GM12878 (cell line): ENCODE measurements around the gene SV2A. TPM values are rescaled to one million over a fixed set of nuclear protein-coding genes. Genes with fewer than 3 reads are reported as not detected.
A peak's percentile ranks its signal among the peaks of the same experiment; 100 is the strongest.

Experiments
- ATAC-seq: fragments of 200-7000 bp; cut with Tn5 transposase; 3 replicates; pipeline ENCODE4 v1.9.1; 2020; ENCODE audit warnings: mild to moderate bottlenecking, moderate library complexity
- BruUV-seq: library from RNA; stranded (reverse); fragments of 400-500 nt; replicated peaks from 2 replicates; lab custom pipeline; 2021; lab: Mats Ljungman, UMichigan
- CTCF ChIA-PET: fragments of 300-600 bp; sonication (Branson Sonifier 250); formaldehyde crosslinking; extraction: SDS; loops from one replicate; lab custom pipeline; 2021; ENCODE audit warnings: inconsistent platforms; lab: Yijun Ruan, JAX
- POLR2A ChIA-PET: fragments of 350-600 bp; formaldehyde crosslinking; extraction: SDS; loops from one replicate; lab custom pipeline; 2021; ENCODE audit warnings: inconsistent platforms; lab: Charles Lee
- RAD21 ChIA-PET: fragments of 300-600 bp; sonication (Branson Sonifier 250); formaldehyde crosslinking; loops from one replicate; lab custom pipeline; 2023; ENCODE audit warnings: antibody characterized with exemption; ENCODE audit not compliant: unreplicated experiment; lab: Charles Lee
- SMC1A ChIA-PET: fragments of 300-600 bp; sonication (Branson Sonifier 250); formaldehyde crosslinking; loops from one replicate; lab custom pipeline; 2023; ENCODE audit not compliant: unreplicated experiment, uncharacterized antibody; lab: Charles Lee
- DNase-seq: peaks from one replicate; pipeline ENCODE4 v3.0.0-alpha.2; 2011; ENCODE audit warnings: low read depth, low spot score
- FAIRE-seq: peaks from 3 replicates; lab custom pipeline; 2011; peaks lifted over from hg19 to GRCh38; lab: Jason Lieb, UNC
- H2AFZ ChIP-seq: 2 replicates; pipeline ENCODE4 v1.6.0; 2011; ENCODE audit warnings: low read depth, low read length, control low read depth; ENCODE audit not compliant: control insufficient read depth
- H3K27ac ChIP-seq: 2 replicates; pipeline ENCODE4 v1.5.1; 2011; ENCODE audit warnings: control low read depth; ENCODE audit not compliant: control insufficient read depth, insufficient read depth
- H3K27me3 ChIP-seq, 2 experiments: replicated peaks in 1 of 2; 2 replicates each; pipeline versions ENCODE4 v1.6.0 to v1.6.1; 2011; ENCODE audit warnings: low read length in 1 of 2; ENCODE audit not compliant: control insufficient read depth in 2 of 2, insufficient read depth in 2 of 2
- H3K36me3 ChIP-seq, 2 experiments: 2 replicates each; pipeline ENCODE4 v1.5.1; 2011; ENCODE audit warnings: low read length in 1 of 2; ENCODE audit not compliant: control insufficient read depth in 2 of 2, insufficient read depth in 2 of 2
- H3K4me1 ChIP-seq: 2 replicates; pipeline ENCODE4 v1.6.1; 2011; ENCODE audit warnings: mild to moderate bottlenecking, low read length, moderate library complexity, mixed read lengths; ENCODE audit not compliant: control insufficient read depth, insufficient read depth
- H3K4me2 ChIP-seq: 2 replicates; pipeline ENCODE4 v1.6.0; 2011; ENCODE audit warnings: control low read depth; ENCODE audit not compliant: control insufficient read depth, insufficient read depth
- H3K4me3 ChIP-seq: fragments of 200-600 bp; sonication (generic); 2 replicates; pipeline ENCODE4 v1.5.1; 2016
- H3K79me2 ChIP-seq: 2 replicates; pipeline ENCODE4 v1.6.0; 2011; ENCODE audit warnings: low read length; ENCODE audit not compliant: control insufficient read depth, insufficient read depth
- H3K9ac ChIP-seq: 2 replicates; pipeline ENCODE4 v1.8.0; 2011; ENCODE audit warnings: low read length, control low read depth, mixed read lengths; ENCODE audit not compliant: control insufficient read depth, insufficient read depth
- H3K9me3 ChIP-seq: replicated peaks from 3 replicates; pipeline ENCODE4 v1.5.1; 2011; ENCODE audit warnings: mild to moderate bottlenecking, low read length; ENCODE audit not compliant: control insufficient read depth, insufficient read depth
- H4K20me1 ChIP-seq: 2 replicates; pipeline ENCODE4 v1.6.0; 2011; ENCODE audit not compliant: control insufficient read depth, insufficient read depth
- ASH2L ChIP-seq: fragments of 300-600, 200-600 bp; sonication (generic); IDR thresholded peaks from 2 replicates; pipeline ENCODE4 v1.6.1; 2017; ENCODE audit warnings: low read depth, mild to moderate bottlenecking, borderline replicate concordance
- CEBPB ChIP-seq, 2 experiments: fragments of 150-350 bp in 1 of 2; IDR thresholded peaks; 2 replicates each; pipeline ENCODE4 v1.6.1; 2012 to 2014; ENCODE audit warnings: low read depth in 2 of 2, low read length in 2 of 2, borderline replicate concordance in 1 of 2, inconsistent platforms in 1 of 2
- GATAD2B ChIP-seq: fragments of 450-650 bp; conservative IDR thresholded peaks from 2 replicates; pipeline ENCODE4 v1.6.1; 2017; ENCODE audit warnings: low read depth, mild to moderate bottlenecking, moderate library complexity
- IKZF2 ChIP-seq, 2 experiments: fragments of 450-650 bp; IDR thresholded peaks; 2 replicates each; pipeline ENCODE4 v1.6.1; 2017; ENCODE audit warnings: mild to moderate bottlenecking in 2 of 2, moderate library complexity in 2 of 2
- IRF4 ChIP-seq: IDR thresholded peaks from 2 replicates; pipeline ENCODE4 v1.6.1; 2011; ENCODE audit warnings: low read depth, low read length
- KDM1A ChIP-seq: fragments of 200-600 bp; sonication (generic); IDR thresholded peaks from 2 replicates; pipeline ENCODE4 v1.6.1; 2016; ENCODE audit warnings: borderline replicate concordance
- MTA2 ChIP-seq: fragments of 450-650 bp; IDR thresholded peaks from 2 replicates; pipeline ENCODE4 v1.6.1; 2016; ENCODE audit warnings: low read depth, mild to moderate bottlenecking, moderate library complexity
- NFIC ChIP-seq: IDR thresholded peaks from 2 replicates; pipeline ENCODE4 v1.6.1; 2012; ENCODE audit warnings: low read depth, mild to moderate bottlenecking, inconsistent platforms, low read length, moderate library complexity
- NFYA ChIP-seq: IDR thresholded peaks from 2 replicates; pipeline ENCODE4 v1.6.1; 2011; ENCODE audit warnings: low read depth, mild to moderate bottlenecking, low read length, improper control_type of control experiment, borderline replicate concordance
- RB1 ChIP-seq: fragments of 450-650 bp; formaldehyde crosslinking; IDR thresholded peaks from 2 replicates; pipeline ENCODE4 v1.6.1; 2017; ENCODE audit warnings: mild to moderate bottlenecking, borderline replicate concordance
- RBBP5 ChIP-seq: fragments of 200-600 bp; sonication (generic); conservative IDR thresholded peaks from 2 replicates; pipeline ENCODE4 v1.6.1; 2016
- RFX5 ChIP-seq: IDR thresholded peaks from 2 replicates; pipeline ENCODE4 v1.6.1; 2011; ENCODE audit warnings: low read depth, low read length, improper control_type of control experiment
- YBX1 ChIP-seq: fragments of 450-650 bp; IDR thresholded peaks from 2 replicates; pipeline ENCODE4 v1.6.1; 2016; ENCODE audit warnings: antibody characterized with exemption
- ZNF207 ChIP-seq: fragments of 450-650 bp; IDR thresholded peaks from 2 replicates; pipeline ENCODE4 v1.6.1; 2014; ENCODE audit warnings: antibody characterized with exemption, mild to moderate bottlenecking, borderline replicate concordance
- WGBS: methylation state at CpG from one replicate; pipeline ENCODE4 v1.1.6; 2016; ENCODE audit warnings: low lambda C conversion rate; ENCODE audit not compliant: insufficient replicate concordance, insufficient coverage; ENCODE audit errors: missing lambda C conversion rate; 5-methylcytosine and 5-hydroxymethylcytosine counted together
- in situ Hi-C: fragments of 300-500 bp; cut with MboI; formaldehyde crosslinking; loops from 9 replicates; pipeline ENCODE4 v1.14.3; 2018; ENCODE audit warnings: mixed read lengths
- intact Hi-C: fragments of 100-400 bp; cut with micrococcal nuclease; formaldehyde crosslinking; loops from one replicate; pipeline ENCODE4 v1.14.2; 2022; ENCODE audit not compliant: unreplicated experiment
- polyA plus RNA-seq, 11 experiments: library from polyadenylated mRNA; depleted of rRNA in 4 of 11; unstranded in 6 of 11; stranded (reverse) in 5 of 11; fragments of >200 nt; fragmentation: Nextera tagmentation in 4 of 11; fragmentation: Illumina TruSeq in 1 of 11; extraction: Ambion mirVana in 4 of 11; extraction: Trizol in 1 of 11; gene quantifications; 1 replicate in 1 of 11; 2 replicates in 10 of 11; pipeline versions ENCODE4 v1.2.1 to v1.2.3, GENCODE V29; 2011 to 2016; ENCODE audit warnings: inconsistent platforms in 2 of 11, missing spikeins in 2 of 11, low read depth in 1 of 11
- total RNA-seq, 4 experiments: library from RNA; depleted of rRNA in 3 of 4; stranded (reverse); fragments of >200 nt in 3 of 4; fragmentation: Illumina TruSeq in 1 of 4; extraction: Trizol in 1 of 4; gene quantifications; 2 replicates each; pipeline versions ENCODE4 v1.2.1 to v1.2.3, GENCODE V29; 2013 to 2021
- TF ChIP-seq, protein P1 (sequence below): fragments of 450-650 bp; IDR thresholded peaks from 2 replicates; pipeline ENCODE4 v1.6.1; 2017; ENCODE audit warnings: antibody characterized with exemption, mild to moderate bottlenecking, moderate library complexity
- TF ChIP-seq, protein P2 (sequence below): fragments of 450-650 bp; IDR thresholded peaks from 2 replicates; pipeline ENCODE4 v1.6.1; 2014; ENCODE audit warnings: mild to moderate bottlenecking
- TF ChIP-seq, protein P3 (sequence below): fragments of 450-650 bp; IDR thresholded peaks from 2 replicates; pipeline ENCODE4 v1.6.1; 2017; ENCODE audit warnings: mild to moderate bottlenecking

Gene SV2A
- total and polyA plus RNA-seq, 10 of the 15 experiments (the other 5 are each of a cell fraction or from before 2014, with no cell fraction given): 0.39 to 11.6 (median 5.4) TPM

- H3K4me2 ChIP-seq: no peak overlapping the region
- ChIA-PET SMC1A (interaction anchor here (0.6 to 4.9 kb wide), 45 partner anchors 9 to 257 kb away, joined by 3 to 51 read pairs (median 4); partner anchors contain the start of gene VPS45), POLR2A (interaction anchor here (1.1 kb wide), 1 partner anchor 73 kb away, joined by 4 read pairs; no protein-coding TSS in a partner anchor), CTCF (interaction anchor here (0.6 to 3.3 kb wide), 54 partner anchors 9 to 844 kb away, joined by 3 to 69 read pairs (median 4); partner anchors contain the start of genes OTUD7B, SF3B4 and VPS45), RAD21 (interaction anchor here (0.6 to 3.0 kb wide), 21 partner anchors 14 to 225 kb away, joined by 3 to 43 read pairs (median 4); partner anchors contain the start of gene VPS45)
- H3K79me2 ChIP-seq: no peaks in the 10 kb centered on the region
- WGBS: 26% methylated on average over 3 of the region's 3 CpGs
- H3K4me3 ChIP-seq: no peak overlapping the region
- H3K9me3 ChIP-seq: no peaks in the 10 kb centered on the region; the same call in 2 of the 3 replicates
- no peaks in the 10 kb centered on the region for H4K20me1 ChIP-seq
- FAIRE-seq (peak; percentile 72), ATAC-seq (peak; percentile 92), DNase-seq (peak; percentile 34)
- H3K27me3 ChIP-seq: no peaks in the 10 kb centered on the region
- peak overlapping the region; percentile 2 for H3K27ac ChIP-seq
- intact Hi-C loops (loop anchor here (1.0 to 5.0 kb wide), 5 partner anchors 45 to 225 kb away; no protein-coding TSS in a partner anchor), in situ Hi-C loops (loop anchor here (5.0 kb wide), 2 partner anchors 85 to 205 kb away; no protein-coding TSS in a partner anchor)
- BruUV-seq: no TSS peak
- H3K4me1 ChIP-seq: peaks cover 4% of the 10 kb centered on the region
- peak overlapping the region; percentile 79 for H2AFZ ChIP-seq
- peaks cover 9 to 17% of the 10 kb centered on the region in 2 experiments for H3K36me3 ChIP-seq
- H3K9ac ChIP-seq: no peak overlapping the region
- TF ChIP-seq RBBP5 (no peak), YBX1 (no peak), RFX5 (no peak), MTA2 (no peak), NFIC (peak; percentile 24; the same call in 1 of the 2 replicates), RB1 (0 out of 2 replicates have a peak, but pooled peaks have one; percentile 51), GATAD2B (no peak), ASH2L (no peak), ZNF207 (no peak), IRF4 (no peak), KDM1A (no peak), IKZF2 (IDR thresholded peaks at IDR 0.05) (no peak; a peak in 1 of 4 replicates), NFYA (no peak), CEBPB (IDR thresholded peaks at IDR 0.05; ENCODE audit: borderline replicate concordance in 1 of 2, low read depth in 2 of 2, low read length in 2 of 2) (no peak)
- TF ChIP-seq, protein P1, sequence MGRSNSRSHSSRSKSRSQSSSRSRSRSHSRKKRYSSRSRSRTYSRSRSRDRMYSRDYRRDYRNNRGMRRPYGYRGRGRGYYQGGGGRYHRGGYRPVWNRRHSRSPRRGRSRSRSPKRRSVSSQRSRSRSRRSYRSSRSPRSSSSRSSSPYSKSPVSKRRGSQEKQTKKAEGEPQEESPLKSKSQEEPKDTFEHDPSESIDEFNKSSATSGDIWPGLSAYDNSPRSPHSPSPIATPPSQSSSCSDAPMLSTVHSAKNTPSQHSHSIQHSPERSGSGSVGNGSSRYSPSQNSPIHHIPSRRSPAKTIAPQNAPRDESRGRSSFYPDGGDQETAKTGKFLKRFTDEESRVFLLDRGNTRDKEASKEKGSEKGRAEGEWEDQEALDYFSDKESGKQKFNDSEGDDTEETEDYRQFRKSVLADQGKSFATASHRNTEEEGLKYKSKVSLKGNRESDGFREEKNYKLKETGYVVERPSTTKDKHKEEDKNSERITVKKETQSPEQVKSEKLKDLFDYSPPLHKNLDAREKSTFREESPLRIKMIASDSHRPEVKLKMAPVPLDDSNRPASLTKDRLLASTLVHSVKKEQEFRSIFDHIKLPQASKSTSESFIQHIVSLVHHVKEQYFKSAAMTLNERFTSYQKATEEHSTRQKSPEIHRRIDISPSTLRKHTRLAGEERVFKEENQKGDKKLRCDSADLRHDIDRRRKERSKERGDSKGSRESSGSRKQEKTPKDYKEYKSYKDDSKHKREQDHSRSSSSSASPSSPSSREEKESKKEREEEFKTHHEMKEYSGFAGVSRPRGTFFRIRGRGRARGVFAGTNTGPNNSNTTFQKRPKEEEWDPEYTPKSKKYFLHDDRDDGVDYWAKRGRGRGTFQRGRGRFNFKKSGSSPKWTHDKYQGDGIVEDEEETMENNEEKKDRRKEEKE: no peak
- TF ChIP-seq, protein P2, sequence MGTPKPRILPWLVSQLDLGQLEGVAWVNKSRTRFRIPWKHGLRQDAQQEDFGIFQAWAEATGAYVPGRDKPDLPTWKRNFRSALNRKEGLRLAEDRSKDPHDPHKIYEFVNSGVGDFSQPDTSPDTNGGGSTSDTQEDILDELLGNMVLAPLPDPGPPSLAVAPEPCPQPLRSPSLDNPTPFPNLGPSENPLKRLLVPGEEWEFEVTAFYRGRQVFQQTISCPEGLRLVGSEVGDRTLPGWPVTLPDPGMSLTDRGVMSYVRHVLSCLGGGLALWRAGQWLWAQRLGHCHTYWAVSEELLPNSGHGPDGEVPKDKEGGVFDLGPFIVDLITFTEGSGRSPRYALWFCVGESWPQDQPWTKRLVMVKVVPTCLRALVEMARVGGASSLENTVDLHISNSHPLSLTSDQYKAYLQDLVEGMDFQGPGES: no peak
- TF ChIP-seq, protein P3, sequence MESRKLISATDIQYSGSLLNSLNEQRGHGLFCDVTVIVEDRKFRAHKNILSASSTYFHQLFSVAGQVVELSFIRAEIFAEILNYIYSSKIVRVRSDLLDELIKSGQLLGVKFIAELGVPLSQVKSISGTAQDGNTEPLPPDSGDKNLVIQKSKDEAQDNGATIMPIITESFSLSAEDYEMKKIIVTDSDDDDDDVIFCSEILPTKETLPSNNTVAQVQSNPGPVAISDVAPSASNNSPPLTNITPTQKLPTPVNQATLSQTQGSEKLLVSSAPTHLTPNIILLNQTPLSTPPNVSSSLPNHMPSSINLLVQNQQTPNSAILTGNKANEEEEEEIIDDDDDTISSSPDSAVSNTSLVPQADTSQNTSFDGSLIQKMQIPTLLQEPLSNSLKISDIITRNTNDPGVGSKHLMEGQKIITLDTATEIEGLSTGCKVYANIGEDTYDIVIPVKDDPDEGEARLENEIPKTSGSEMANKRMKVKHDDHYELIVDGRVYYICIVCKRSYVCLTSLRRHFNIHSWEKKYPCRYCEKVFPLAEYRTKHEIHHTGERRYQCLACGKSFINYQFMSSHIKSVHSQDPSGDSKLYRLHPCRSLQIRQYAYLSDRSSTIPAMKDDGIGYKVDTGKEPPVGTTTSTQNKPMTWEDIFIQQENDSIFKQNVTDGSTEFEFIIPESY: no peak
These were observed 44.5 kb upstream of the SV2A start for GRCh38 chr1:149962039-149962647.
